Astrocyte (in vitro differentiated cells and primary cell): ENCODE results near the gene TMEM63C. TPM values are rescaled to one million over a fixed set of nuclear protein-coding genes. Genes with fewer than 3 reads are reported as not detected.

Experiments
- DNase-seq: peaks from one replicate; pipeline ENCODE4 v3.0.0-alpha.2; 2010; ENCODE audit warnings: low read depth
- FAIRE-seq: peaks from 2 replicates; lab custom pipeline; 2011; peaks lifted over from hg19 to GRCh38; lab: Jason Lieb, UNC
- H2AFZ ChIP-seq: 2 replicates; pipeline ENCODE4 v1.6.0; 2012; ENCODE audit warnings: low read depth, low read length, inconsistent platforms
- H3K27ac ChIP-seq: 2 replicates; pipeline ENCODE4 v1.5.1; 2011; ENCODE audit warnings: low read depth, low read length, inconsistent platforms
- H3K27me3 ChIP-seq: 2 replicates; pipeline ENCODE4 v1.6.0; 2011; ENCODE audit warnings: low read length, inconsistent platforms; ENCODE audit not compliant: insufficient read depth
- H3K36me3 ChIP-seq: 2 replicates; pipeline ENCODE4 v1.5.1; 2011; ENCODE audit warnings: low read length, inconsistent platforms; ENCODE audit not compliant: insufficient read depth
- H3K4me1 ChIP-seq: 2 replicates; pipeline ENCODE4 v1.5.1; 2011; ENCODE audit warnings: low read length, inconsistent platforms; ENCODE audit not compliant: insufficient read depth
- H3K4me2 ChIP-seq: 2 replicates; pipeline ENCODE4 v1.6.0; 2012; ENCODE audit warnings: low read length, inconsistent platforms
- H3K4me3 ChIP-seq: 2 replicates; pipeline ENCODE4 v1.5.1; 2011; ENCODE audit warnings: low read depth, mild to moderate bottlenecking, low read length, inconsistent platforms; ENCODE audit not compliant: insufficient read depth
- H3K79me2 ChIP-seq: 2 replicates; pipeline ENCODE4 v1.6.0; 2012; ENCODE audit warnings: mild to moderate bottlenecking, low read length, inconsistent platforms; ENCODE audit not compliant: insufficient read depth
- H3K9ac ChIP-seq: 2 replicates; pipeline ENCODE4 v1.6.0; 2012; ENCODE audit warnings: mild to moderate bottlenecking, low read length, inconsistent platforms
- H3K9me3 ChIP-seq: 2 replicates; pipeline ENCODE4 v1.5.1; 2012; ENCODE audit warnings: low read depth, mild to moderate bottlenecking, low read length, inconsistent platforms; ENCODE audit not compliant: insufficient read depth
- H4K20me1 ChIP-seq: 2 replicates; pipeline ENCODE4 v1.6.0; 2012; ENCODE audit warnings: low read length, inconsistent platforms; ENCODE audit not compliant: insufficient read depth
- H3K27ac Mint-ChIP-seq: one replicate; pipeline ENCODE4 v1.8.0; 2021; ENCODE audit warnings: mild to moderate bottlenecking, mixed read lengths; ENCODE audit not compliant: unreplicated experiment
- H3K27me3 Mint-ChIP-seq: one replicate; pipeline ENCODE4 v1.8.0; 2021; ENCODE audit warnings: low read depth, mixed read lengths; ENCODE audit not compliant: unreplicated experiment
- H3K36me3 Mint-ChIP-seq: one replicate; pipeline ENCODE4 v1.8.0; 2021; ENCODE audit warnings: low read depth, mixed read lengths; ENCODE audit not compliant: unreplicated experiment
- H3K4me1 Mint-ChIP-seq: one replicate; pipeline ENCODE4 v1.8.0; 2021; ENCODE audit warnings: low read depth, mixed read lengths; ENCODE audit not compliant: unreplicated experiment
- H3K4me3 Mint-ChIP-seq: one replicate; pipeline ENCODE4 v1.8.0; 2021; ENCODE audit warnings: mild to moderate bottlenecking, moderate library complexity, mixed read lengths; ENCODE audit not compliant: unreplicated experiment
- H3K9me3 Mint-ChIP-seq: one replicate; pipeline ENCODE4 v1.8.0; 2021; ENCODE audit warnings: mild to moderate bottlenecking, mixed read lengths; ENCODE audit not compliant: unreplicated experiment
- EZH2 ChIP-seq: IDR thresholded peaks from 2 replicates; pipeline ENCODE4 v1.6.1; 2012; ENCODE audit warnings: mild to moderate bottlenecking, low read length, inconsistent platforms; ENCODE audit not compliant: insufficient read depth
- total RNA-seq: library from RNA; stranded (reverse); gene quantifications from 2 replicates; pipeline ENCODE4 v1.2.1, GENCODE V29; 2021
- TF ChIP-seq, protein P1 (sequence below): IDR thresholded peaks from 2 replicates; pipeline ENCODE4 v1.5.1; 2011; ENCODE audit warnings: low read depth, mild to moderate bottlenecking, inconsistent platforms, low read length, moderate library complexity; ENCODE audit not compliant: insufficient read depth

The TMEM63C gene
- total RNA-seq, 1 donor from 2014 or later, result 11.3 TPM

- H3K4me1 Mint-ChIP-seq, result no peaks in the 10 kb centered on the region
- no peak overlapping the region for H3K4me3 Mint-ChIP-seq
- no peak overlapping the region for H3K27ac ChIP-seq
- H3K4me2 ChIP-seq, result no peak overlapping the region
- peaks cover under 1% of the 10 kb centered on the region for H3K27me3 ChIP-seq
- no peaks in the 10 kb centered on the region for H3K9me3 ChIP-seq
- no peaks in the 10 kb centered on the region for H4K20me1 ChIP-seq
- H3K36me3 Mint-ChIP-seq, result peaks cover 17% of the 10 kb centered on the region
- H2AFZ ChIP-seq, result no peak overlapping the region
- no peaks in the 10 kb centered on the region for H3K4me1 ChIP-seq
- H3K27ac Mint-ChIP-seq, result no peak overlapping the region
- H3K27me3 Mint-ChIP-seq, result peaks cover 25% of the 10 kb centered on the region
- no peaks in the 10 kb centered on the region for H3K79me2 ChIP-seq
- H3K4me3 ChIP-seq, result no peak overlapping the region
- H3K9me3 Mint-ChIP-seq, result no peaks in the 10 kb centered on the region
- no peak overlapping the region for H3K9ac ChIP-seq
- TF ChIP-seq, protein P1, sequence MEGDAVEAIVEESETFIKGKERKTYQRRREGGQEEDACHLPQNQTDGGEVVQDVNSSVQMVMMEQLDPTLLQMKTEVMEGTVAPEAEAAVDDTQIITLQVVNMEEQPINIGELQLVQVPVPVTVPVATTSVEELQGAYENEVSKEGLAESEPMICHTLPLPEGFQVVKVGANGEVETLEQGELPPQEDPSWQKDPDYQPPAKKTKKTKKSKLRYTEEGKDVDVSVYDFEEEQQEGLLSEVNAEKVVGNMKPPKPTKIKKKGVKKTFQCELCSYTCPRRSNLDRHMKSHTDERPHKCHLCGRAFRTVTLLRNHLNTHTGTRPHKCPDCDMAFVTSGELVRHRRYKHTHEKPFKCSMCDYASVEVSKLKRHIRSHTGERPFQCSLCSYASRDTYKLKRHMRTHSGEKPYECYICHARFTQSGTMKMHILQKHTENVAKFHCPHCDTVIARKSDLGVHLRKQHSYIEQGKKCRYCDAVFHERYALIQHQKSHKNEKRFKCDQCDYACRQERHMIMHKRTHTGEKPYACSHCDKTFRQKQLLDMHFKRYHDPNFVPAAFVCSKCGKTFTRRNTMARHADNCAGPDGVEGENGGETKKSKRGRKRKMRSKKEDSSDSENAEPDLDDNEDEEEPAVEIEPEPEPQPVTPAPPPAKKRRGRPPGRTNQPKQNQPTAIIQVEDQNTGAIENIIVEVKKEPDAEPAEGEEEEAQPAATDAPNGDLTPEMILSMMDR, result no peak
- TF ChIP-seq EZH2, result no peak
- no peak for FAIRE-seq
- DNase-seq, result no peak
- H3K36me3 ChIP-seq, result no peaks in the 10 kb centered on the region
Measured at GRCh38 chr14:77276295-77276935, 94.8 kb downstream of the TMEM63C start.

DNA sequence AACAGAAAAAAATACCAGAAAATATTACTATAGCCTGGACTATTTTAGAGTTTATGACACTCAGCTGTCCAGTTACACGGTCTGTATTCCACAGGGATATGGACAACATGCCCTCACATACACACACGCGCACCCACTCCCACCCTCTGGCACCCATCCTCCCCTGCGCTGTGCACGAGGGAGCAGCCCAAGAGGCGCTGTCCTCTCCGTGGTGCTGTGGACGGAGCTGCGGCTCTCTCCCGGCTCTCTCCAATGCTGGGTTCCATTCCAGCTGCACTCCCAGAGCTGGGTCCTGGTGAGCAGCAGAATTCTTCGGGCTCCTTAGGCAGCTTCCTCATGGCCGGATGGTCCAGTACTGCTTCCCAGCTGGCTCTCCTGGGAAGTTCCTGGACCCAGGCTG, 95.4 kb downstream of the TMEM63C start:
- Histone ChIP-seq H3K27me3 (no peaks in the 10 kb centered on the region), H3K4me3 (no peak overlapping the region), H3K9ac (no peak overlapping the region), H3K27ac (no peak overlapping the region), H2AFZ (no peak overlapping the region), H3K36me3 (no peaks in the 10 kb centered on the region), H3K4me1 (no peaks in the 10 kb centered on the region), H3K4me2 (no peak overlapping the region), H3K79me2 (no peaks in the 10 kb centered on the region), H4K20me1 (no peaks in the 10 kb centered on the region), H3K9me3 (no peaks in the 10 kb centered on the region)
- Mint-ChIP-seq H3K4me3 (no peak overlapping the region), H3K4me1 (no peaks in the 10 kb centered on the region), H3K9me3 (no peaks in the 10 kb centered on the region), H3K27ac (no peak overlapping the region), H3K27me3 (peaks cover 19% of the 10 kb centered on the region), H3K36me3 (peaks cover 17% of the 10 kb centered on the region)
- no peak for DNase-seq
- TF ChIP-seq EZH2, result no peak
- TF ChIP-seq, protein P1, result no peak
- FAIRE-seq, result no peak
